Stimulated activated CD4-positive, alpha-beta T cell treated with anti-CD3 and anti-CD28 coated beads, Interleukin-15, amount 100 ng/mL, for 1 hour (primary cell): ENCODE results near the gene BEND4.

Experiments used
- DNase-seq, 2 donors: peaks; one replicate each; pipeline ENCODE4 v3.0.0-alpha.2; 2020; ENCODE audit warnings: low read depth in 1 of 2, low spot score in 1 of 2

The BEND4 gene

GRCh38 chr4:42112846-42113245, 39.6 kb downstream of the BEND4 start:
- DNase-seq, result no peak

GRCh38 chr4:42104521-42104920, 47.9 kb downstream of the BEND4 start:
- no peak for DNase-seq

DNA sequence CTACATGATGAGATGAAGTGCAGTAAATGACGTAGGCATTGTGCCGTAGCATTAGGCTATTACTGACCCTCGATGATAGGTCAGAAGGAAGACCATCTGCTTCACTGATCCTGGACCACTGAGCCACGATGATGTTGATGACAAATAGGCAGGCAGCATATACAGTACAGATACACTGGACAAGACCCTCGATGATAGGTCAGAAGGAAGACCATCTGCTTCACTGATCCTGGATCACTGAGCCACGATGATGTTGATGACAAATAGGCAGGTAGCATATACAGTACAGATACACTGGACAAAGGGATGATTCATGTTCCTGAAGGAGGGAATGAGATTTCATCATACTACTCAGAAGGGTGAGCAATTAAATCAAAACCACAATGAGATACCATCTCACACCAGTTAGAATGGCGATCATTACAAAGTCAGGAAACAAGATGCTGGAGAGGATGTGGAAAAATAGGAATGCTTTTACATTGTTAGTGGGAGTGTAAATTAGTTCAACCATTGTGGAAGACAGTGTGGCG, 50.9 kb downstream of the BEND4 start:
- DNase-seq, result no peak

DNA sequence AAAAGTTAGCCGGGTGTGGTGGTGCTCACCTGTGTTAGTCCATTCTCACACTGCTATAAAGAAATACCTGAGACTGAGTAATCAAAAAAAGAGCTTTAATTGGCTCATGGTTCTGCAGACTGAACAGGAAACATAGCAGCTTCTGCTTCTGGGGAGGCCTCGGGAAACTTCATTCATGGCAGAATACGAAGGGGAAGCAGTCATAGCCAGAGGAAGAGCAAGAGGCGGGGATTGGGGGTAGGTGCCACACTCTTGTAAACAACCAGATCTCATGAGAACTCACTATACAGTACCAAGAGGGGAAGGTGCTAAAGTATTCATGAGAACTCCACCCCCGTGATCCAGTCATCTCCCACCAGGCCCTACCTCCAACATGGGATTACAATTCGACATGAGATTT, 64.1 kb downstream of the BEND4 start:
- DNase-seq, result no peak

DNA sequence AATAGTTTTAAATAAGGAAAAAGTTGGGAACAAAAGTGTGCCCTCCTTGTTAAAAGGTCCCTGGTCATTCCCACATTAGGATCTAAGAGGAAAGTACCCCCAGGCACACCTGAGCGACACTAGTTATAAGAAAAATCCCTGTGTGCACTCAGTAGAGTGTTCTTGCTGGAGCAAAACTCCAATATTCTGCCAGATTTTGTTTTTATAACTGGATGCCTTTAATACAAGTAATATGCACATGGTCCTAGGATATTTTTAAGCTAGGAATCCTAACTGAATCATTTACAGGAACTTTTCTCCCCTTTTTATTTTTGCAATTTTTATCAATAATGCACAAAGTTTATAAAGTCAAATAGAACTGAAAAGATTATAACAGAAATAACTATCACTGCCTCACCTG, 68.6 kb downstream of the BEND4 start:
- DNase-seq, result no peak

- DNase-seq, result no peak
These were observed 72.1 kb downstream of the BEND4 start for GRCh38 chr4:42080306-42080705.

- DNase-seq, result no peak
These were observed 74.2 kb downstream of the BEND4 start for GRCh38 chr4:42078184-42078801.

DNA sequence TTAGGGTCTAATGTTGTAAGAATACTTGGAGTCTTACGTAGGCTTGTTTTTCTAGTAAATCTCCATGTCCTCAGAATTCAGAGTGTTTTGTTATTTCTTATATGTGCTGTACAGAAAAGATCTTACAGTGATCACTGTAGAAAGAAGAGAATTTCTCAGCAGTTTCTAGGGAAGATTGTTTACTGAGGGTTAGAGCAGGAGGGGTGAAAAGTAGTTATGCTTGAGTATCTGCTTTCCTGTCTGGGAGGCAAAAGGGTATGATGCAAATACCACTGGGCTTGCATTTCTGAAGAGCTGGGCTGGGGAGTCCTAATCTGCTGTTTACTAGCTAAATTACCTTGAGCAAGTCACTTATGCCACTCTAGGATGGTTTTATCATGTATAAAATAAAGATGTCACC, 78.2 kb downstream of the BEND4 start:
- DNase-seq, result no peak

GRCh38 chr4:42070463-42070862, 82.0 kb downstream of the BEND4 start:
- DNase-seq, result no peak

GRCh38 chr4:42067264-42067663, 85.2 kb downstream of the BEND4 start:
- DNase-seq, result no peak

GRCh38 chr4:42066402-42066801, 86.1 kb downstream of the BEND4 start:
- no peak for DNase-seq
